Urothelium cell line (cell line): ENCODE data around the gene ARL10.
"Not testable (repeated sequence)": the region's sequence is repeated elsewhere in the genome, so short reads cannot be mapped to it uniquely, and the experiment has no call there.

Experiments
- DNase-seq: peaks from one replicate; pipeline ENCODE4 v3.0.0; 2011; ENCODE audit warnings: low spot score, mixed read lengths
- FAIRE-seq: peaks from 2 replicates; lab custom pipeline; 2011; peaks lifted over from hg19 to GRCh38; lab: Jason Lieb, UNC

The ARL10 gene

DNA sequence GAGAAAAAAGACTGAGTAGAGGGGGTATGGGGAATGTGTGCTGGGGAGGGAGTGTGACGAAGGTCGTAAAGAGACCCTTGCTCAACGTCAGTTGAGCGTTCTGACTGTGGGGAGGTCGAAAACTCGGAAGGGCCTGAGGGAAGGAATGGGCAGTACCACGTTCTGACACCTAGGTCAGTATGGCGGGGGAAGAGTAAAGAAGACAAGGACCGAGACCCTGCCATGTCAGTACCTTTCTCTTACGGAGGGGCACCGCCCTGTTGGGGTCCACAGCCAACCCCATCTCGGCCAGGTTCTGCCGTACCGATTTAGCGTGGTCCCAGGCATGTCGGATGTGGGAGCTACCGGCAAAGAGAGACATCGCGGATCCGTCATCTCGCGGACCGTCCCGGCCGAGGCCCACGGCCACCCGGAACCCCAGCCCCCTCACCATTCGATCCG lies 22.7 kb downstream of the ARL10 start:
- DNase-seq (no peak), FAIRE-seq (no peak)

DNA sequence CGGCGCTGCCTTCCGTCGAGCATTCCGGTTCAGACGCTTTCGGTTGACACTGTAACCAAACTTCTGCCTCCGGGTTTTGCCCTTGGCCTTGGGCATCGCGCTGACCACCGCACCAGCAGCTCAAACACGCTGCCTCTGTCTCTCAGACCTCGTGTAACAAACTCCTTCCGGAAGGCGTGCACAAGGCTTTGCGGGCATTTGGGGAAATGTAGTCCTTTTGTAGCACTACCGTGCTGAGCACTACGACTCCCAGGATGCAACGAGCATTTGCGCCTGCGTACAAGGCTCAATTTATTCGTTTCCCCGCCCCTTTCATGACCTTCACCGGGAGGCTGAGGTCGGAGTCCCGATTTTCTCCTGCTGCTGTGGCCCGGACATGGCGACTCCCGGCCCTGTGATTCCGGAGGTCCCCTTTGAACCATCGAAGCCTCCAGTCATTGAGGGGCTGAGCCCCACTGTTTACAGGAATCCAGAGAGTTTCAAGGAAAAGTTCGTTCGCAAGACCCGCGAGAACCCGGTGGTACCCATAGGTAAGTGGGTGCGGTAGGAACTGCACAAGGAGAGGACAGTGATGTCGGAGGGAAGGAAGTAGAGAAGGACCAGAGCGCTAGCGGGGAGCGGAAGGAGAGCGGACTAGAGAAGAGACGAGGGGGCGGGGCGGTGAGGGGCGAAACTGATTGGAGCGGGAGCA lies 23.3 kb downstream of the ARL10 start, which contains the start of the genes HIGD2A and NOP16:
HIGD2A (plus strand) TSS at position 308 of the 691 bp plus-strand sequence; CDS start at position 377, 69 bp downstream.
NOP16 (minus strand) TSS at position 155 of the 691 bp plus-strand sequence; CDS start at position 96, 59 bp downstream.
- FAIRE-seq (no peak), DNase-seq (peak; percentile 96)

DNA sequence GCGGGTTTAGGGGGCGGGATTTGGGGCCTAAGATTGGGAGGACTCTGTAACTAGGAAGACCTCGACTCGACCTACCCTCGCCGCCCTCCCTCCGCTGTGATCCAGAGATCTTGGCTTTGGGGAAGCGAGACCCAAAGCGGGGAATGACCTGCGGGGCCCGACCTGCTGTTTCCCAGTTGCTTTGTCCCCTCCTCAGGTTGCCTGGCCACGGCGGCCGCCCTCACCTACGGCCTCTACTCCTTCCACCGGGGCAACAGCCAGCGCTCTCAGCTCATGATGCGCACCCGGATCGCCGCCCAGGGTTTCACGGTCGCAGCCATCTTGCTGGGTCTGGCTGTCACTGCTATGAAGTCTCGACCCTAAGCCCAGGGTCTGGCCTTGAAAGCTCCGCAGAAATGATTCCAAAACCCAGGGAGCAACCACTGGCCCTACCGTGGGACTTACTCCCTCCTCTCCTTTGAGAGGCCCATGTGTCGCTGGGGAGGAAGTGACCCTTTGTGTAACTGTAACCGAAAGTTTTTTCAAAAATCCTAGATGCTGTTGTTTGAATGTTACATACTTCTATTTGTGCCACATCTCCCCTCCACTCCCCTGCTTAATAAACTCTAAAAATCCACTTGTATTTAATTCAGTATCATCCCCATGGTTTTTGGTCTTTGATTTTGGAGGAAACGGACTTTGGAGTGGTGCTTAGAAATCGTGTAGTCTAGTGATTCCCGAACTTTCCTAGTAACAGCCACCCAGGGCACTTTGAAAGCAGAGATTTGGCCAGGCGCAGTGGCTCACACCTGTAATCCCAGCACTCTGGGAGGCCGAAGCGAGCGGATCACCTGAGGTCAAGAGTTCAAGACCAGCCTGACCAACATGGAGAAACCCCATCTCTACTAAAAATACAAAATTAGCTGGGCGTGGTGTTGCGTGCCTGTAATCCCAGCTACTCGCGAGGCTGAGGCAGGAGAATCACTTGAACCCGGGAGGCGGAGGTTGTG lies 24.1 kb downstream of the ARL10 start:
- DNase-seq: no peak
- no peak for FAIRE-seq

DNA sequence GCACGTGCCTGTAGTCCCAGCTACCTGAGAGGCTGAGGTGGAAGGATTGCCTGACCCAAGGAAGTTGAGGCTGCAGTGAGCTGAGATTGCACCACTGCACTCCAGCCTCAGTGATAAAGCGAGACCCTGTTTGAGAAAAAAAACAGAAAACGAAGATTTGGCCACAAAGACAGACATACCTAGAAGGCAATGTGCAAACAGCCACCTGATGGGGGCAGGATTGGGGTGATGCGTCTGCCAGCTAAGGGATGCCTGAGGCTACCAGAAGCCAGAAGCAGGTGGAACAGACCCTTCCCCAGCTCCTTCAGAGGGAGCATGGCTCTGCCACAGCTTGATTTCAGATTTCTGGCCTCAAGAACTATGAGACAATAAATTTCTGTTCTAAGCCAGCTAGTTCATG lies 26.2 kb downstream of the ARL10 start:
- DNase-seq (no peak), FAIRE-seq (no peak)

DNA sequence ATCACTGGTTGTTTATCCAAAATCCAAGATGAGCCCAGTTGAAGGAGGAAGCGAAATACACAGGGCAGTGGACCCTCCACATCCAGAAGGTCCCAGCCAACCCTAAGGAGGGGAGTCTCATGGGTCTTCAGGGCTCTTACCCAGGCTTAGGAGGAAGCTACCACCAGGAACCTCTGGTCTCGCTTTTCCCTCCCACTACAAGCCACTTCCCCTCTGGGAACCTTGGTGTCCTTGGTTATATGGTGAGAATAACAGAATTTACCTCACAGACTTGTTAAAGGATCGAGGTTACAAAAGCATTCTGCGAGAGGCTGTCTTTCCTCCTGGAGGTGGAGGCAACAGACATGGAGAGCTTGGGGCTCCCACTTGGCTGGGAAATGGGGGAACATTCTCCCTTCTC lies 26.7 kb downstream of the ARL10 start:
- DNase-seq: no peak
- FAIRE-seq: no peak

DNA sequence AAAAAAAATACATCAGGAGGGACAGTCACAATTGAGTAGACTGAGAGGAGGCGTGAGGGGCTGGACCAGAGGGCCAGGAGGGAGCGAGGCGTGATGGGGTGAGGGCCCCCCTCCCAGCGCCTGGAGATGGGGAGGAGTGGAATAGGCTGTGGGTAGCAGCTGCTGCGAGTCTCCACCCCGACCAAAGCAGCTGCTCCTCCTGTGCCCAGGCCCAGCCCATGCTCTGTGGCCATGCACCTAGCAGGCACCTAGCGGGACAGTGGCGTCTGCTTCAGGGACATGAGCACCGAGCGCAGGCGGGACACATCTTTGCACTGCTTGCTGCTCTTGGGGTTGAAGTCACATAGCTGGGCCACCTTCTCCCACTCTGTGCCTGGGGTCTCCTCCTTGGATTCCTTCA lies 27.2 kb downstream of the ARL10 start:
- no peak for DNase-seq
- no peak for FAIRE-seq

DNA sequence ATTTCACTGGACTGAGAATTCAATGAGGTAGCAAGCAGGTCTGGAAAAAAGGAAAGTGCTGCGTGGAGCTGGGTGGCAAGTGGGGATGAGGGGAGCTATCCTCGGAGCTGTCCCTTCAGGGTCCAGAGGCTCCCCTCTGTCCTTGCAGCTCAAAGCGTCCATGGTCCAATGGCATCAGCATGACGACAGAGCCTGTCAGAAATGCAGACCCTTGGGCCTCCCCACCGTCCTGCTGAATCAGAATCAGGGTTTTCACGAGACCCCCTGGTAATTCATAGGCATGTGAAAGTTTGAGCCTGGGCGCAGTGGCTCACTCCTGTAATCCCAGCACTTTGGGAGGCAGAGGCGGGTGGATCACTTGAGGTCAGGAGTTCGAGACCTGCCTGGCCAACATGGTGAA lies 28.8 kb downstream of the ARL10 start:
- no peak for FAIRE-seq

DNA sequence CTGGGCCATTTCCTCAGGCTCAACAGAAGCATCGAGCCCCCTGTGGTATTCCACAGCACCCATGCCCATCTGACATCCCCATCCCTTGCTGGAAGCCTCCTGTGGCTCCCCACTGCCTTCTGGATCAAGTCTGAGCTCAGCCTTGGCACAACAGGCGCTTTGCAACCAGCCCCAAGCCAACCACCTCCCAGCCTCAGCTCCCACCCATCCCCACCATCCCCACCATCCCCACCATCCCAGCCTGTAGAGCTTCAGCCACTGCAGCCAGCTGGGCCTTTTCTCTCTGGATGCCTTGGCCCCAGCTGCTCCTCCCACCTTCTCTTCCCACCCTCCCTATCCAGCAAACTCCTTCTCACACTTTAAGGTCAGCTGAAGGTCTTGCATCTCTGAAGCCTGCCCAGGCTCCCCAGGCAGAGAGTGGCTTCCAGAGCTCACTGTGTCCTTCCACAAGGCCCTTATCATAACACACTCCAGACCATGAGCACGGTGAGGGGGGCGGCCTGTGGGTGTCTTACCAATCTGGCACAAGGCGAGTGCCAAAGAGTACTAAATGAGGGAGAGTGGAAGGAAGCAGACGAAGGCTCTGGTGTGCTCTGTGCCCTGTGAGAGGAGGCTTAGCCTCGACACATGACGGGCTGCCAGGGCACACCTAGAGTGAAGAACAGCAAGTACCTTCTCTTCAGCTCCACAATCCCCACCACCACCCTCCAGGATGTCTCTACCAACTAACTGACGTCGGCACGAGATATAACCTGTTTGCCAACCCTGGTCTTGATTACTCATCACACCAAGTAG lies 29.8 kb downstream of the ARL10 start:
- FAIRE-seq (no peak), DNase-seq (no peak)

More for the DNA sequence above, 28.8 kb downstream of the ARL10 start:
- no peak for DNase-seq

DNA sequence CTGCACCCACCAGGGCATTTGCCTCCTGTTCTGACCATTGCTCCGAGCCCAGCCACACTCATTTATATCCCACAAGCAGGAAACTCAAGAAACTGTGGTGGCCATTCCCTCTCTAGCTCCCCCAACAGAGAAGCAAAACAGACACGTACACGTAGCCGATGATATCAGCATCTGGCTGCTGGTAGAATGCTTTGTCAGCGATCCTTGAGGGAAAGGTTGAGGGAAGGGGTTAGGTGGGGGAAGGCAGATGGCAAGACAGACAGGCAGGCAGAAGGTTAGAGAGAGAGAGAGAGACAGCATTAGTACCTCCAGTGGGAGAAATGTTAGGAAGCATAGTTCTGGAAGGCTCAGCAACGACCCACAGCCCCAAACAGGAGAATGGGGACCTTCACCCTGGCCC lies 31.0 kb downstream of the ARL10 start:
- no peak for FAIRE-seq
- DNase-seq: no peak

DNA sequence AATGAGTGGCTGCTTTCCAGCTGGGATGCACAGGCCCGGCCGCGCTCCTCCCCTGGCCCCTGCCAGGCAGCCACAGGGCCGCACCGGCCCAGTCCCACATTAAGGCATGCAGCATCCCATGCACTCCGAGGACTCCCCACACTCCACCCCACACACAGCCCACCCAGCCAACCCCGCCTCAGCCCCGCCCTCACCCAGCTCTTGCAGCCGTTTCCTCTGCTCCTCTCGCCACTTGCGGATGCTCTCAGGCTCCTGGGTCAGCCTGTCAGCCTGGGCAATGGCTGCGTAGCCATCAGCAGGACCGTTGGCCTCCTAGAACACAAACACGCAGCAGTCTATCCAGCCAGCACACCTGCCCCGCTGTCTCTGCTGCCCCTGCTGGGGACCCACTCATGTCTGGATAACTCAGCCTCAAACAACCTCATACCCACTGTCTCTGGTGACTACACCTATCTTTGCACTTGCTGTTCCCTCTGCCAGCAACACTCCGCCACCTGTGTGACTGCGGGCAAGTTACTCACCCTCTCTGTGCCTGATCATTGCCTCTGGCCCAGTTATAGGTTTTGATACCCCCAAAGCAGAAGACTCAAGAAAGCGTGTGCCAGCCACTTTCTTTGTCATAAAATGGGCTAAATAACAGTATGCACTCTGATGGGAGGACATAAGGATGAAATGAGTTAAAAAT lies 32.6 kb downstream of the ARL10 start:
- FAIRE-seq (no peak), DNase-seq (no peak)

DNA sequence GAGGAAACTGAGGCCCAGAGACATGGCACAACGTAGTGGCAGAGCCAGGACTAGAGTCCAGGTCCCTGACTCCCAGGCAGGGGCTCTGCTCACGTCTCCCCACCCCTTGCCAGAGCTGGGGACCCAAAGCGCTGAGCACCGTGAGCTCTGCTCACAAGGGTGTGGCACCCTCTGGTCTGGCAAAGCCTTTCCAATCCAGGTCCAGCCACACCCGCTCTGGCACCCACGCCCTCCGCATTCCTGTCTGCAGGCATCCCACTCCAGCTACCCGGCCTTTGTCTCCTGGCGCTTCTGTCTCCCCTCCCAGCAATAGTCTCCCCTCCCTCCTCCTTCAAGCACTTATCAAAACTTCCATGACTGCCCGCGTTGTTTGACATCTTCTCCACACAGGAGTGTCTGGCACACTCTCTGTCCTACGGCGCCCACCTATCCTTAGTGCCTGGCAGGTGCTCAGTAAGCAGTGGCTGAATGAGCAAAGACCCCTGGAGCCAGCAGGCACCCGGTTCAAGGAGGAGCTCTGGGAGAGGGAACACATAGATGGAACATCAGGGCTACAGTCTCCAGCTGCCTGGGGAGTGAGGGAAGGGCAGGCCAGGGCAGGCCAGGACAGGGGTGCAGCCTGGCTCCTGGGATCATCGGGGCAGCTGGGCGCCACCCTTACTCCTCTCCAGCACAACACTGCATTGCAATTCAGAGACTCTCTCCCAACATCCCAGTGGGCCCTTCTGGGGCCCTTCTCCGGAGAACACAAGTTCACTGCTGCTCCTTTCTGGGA lies 35.3 kb downstream of the ARL10 start:
- DNase-seq (no peak), FAIRE-seq (no peak)

DNA sequence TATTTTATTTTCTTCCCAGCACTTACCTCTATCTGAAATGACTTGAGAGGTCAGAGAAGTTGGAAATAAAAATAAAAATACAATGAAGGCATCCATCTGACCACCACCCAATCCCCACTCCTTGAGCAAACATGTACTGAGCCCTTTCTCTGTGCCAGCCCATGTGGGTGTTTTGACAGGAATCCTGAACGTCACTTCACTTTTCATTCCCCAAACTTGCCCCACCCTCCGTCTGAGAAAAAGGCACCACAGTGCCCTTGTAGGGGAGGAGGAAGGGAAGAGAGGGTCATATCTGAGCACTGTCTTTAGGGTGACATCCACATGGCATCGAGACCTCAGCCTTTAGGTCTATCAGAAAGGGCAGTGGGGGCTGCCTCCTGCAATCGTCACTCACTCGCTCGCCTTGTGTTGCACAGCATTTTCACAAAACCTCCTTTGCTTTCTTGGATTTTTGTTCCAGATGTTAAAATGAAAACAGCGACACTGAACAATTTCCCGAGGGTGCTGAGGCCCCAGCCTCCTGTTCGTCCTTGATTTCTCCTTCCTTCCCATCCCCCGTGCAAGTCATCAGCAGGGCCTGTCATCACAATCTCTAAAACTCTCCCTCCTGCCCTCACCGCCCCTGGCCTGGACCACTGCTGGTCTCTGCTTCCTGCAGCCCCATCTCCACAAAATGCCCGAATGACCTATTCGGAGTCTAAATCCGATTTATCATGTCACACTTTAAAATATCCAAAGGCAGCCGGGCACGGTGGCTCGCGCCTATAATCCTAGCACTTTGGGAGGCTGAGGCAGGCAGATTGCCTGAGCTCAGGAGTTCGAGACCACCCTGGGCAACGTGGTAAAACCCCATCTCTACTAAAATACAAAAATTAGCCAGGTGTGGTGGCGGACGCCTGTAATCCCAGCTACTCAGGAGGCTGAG lies 36.3 kb downstream of the ARL10 start:
- FAIRE-seq (no peak), DNase-seq (no peak)

DNA sequence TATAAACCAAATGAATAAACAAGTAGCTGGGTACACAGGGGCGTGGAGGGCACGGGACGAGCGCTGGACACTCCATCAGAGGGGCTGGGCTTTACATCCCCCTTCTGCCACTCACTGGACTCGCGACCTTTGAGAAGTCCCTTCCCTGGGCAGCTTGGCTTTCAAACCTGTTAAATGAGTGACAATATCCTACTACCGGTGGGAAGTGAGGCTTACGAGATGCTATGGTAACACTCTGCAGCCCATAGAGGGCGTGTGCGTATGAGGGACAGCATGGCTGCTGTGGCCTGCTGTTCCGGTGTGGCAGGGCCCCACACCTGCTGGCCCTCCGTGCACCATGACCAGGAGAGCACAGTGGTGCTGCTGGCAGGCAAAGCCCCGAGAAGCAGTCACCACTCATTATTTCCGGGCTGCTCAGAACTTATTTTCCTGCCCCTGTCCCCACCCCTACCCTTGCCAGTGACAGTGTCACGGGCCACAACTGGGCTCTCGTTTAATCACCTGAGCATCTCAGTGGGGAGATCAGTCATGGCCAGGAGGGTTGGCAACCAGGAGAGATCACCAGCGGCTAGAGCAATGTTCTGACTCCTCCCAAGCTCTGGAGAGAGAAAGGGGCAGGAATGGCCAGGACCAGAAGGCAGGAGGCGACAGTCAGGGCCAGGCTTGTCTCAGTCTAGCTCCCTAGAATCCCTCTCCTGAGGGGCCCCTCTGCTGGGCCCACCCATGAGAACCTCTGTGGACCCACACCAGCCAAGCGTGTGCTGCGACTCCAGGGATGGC lies 40.6 kb downstream of the ARL10 start:
- FAIRE-seq: no peak

DNA sequence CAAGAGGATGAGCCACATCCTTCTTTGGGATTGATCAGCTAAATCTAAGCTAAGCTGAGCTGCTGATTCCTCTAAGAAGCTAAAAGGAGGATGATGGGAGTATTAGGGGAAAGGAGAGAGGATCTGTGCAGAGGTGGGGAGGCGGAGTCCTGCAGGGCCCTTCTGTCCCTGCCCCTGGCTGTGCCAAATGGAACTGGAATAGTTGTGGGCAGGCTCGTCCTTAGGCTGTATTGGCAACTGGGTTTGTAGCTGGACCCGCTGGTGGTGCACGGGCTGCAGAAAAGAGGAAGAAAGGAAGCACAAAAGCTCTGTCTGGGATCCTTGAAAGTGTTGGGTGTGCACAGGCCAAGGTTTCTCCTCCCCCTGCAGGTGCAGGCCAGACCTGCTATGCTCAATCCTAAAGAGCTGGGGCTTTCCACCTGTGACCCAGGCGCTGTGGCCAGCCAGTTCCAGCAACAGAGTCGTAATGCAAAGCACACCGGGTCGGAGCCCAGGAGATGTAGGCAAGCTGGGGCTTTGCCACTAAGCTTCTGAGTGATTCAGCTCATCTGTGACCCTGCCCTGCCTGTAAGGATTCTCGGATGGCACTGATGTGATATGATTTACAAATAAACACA lies 41.3 kb downstream of the ARL10 start:
- FAIRE-seq (no peak), DNase-seq (no peak)

More for the DNA sequence above, 40.6 kb downstream of the ARL10 start:
- no peak for DNase-seq

DNA sequence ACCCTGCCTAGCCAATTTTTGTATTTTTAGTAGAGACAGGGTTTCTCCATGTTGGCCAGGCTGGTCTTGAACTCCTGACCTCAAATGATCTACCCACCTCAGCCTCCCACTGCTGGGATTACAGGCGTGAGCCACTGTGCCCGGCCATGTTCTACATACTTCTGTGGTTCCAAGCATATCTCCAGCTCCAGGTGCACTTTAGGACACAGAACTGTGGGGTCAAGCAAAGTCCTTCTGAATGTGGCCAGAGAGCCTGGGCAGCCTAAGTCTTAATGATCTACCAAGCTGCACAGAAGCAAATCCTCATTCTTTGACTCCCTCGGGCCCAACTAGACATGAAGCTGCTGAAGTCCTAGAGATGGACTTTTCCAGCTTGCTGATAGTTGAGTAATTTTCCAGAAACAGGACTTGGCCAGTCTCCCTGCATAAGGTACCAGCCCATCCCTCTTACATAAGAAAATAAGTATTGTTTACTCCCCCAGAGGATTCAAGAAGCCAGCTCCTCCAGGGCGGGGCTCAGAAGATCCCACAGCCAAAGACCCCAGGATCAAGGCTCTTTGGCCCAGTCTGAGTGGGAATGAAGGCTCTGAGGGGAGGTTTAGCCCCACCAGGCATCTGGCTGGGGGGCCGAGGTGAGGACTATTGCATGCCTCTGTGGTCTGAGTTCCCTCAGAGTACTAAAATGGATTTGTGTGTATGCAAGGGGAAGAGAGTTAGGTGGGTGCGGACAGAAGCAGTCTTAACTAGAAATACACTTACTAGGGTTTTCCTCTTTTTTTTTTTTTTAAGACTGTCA lies 42.4 kb downstream of the ARL10 start:
- DNase-seq (no peak), FAIRE-seq (no peak)

DNA sequence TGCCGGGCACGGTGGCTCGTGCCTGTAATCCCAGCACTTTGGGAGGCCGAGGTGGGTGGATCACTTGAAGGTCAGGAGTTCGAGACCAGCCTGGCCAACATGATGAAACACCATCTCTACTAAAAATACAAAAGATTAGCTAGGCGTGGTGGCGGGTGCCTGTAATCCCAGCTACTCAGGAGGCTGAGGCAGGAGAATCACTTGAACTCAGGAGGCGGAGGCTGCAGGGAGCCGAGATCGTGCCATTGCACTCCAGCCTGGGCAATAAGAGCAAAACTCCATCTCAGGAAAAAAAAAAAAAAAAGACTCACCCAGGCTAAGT lies 42.9 kb downstream of the ARL10 start:
- not testable (repeated sequence) for DNase-seq, FAIRE-seq

DNA sequence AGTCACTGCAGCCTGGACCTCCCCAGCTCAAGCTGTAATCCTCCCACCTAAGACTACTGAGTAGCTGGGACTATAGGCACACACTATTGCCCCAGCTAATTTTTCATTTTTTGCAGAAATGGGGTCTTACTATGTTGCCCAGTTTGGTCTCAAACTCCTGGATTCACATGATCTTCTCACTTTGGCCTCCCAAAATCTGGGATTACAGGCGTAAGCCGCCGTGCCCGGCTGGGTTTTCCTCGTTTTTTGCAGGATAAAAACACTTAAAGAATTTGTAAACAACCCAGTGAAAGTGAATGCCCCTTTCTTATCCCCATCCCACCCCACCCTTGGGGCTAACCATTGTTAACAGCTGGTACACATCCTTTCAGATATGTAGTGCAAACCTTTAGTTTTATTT lies 43.3 kb downstream of the ARL10 start:
- DNase-seq: no peak
- FAIRE-seq: no peak
